Breast epithelium (tissue), 4 donors: ENCODE data around the gene BZW2. TPM values are rescaled to one million over a fixed set of nuclear protein-coding genes. Genes with fewer than 3 reads are reported as not detected.
"Not testable (repeated sequence)": the region's sequence is repeated elsewhere in the genome, so short reads cannot be mapped to it uniquely, and the experiment has no call there.

Source experiments
- DNase-seq, 2 donors: peaks; one replicate each; pipeline ENCODE4 v3.0.0-alpha.2; 2019; ENCODE audit warnings: low spot score in 2 of 2
- H3K27ac ChIP-seq, 2 donors: fragments of 200-600 bp; sonication (generic) in 1 of 2; one replicate each; pipeline ENCODE4 v1.5.1; 2016 to 2019; ENCODE audit warnings: mild to moderate bottlenecking in 1 of 2
- H3K27me3 ChIP-seq, 2 donors: fragments of 200-600 bp; sonication (generic) in 1 of 2; one replicate each; pipeline versions ENCODE4 v1.5.1 to v1.6.0; 2017 to 2019; ENCODE audit warnings: control low read depth in 1 of 2, mild to moderate bottlenecking in 1 of 2
- H3K36me3 ChIP-seq: fragments of 200-600 bp; one replicate; pipeline ENCODE4 v1.5.1; 2019
- H3K4me1 ChIP-seq, 2 donors: fragments of 200-600 bp; sonication (generic); one replicate each; pipeline ENCODE4 v1.5.1; 2016 to 2019; ENCODE audit warnings: control low read depth in 1 of 2
- H3K4me3 ChIP-seq, 3 donors: fragments of 200-600 bp; sonication (generic); 1 replicate in 2 of 3; 2 replicates in 1 of 3; pipeline ENCODE4 v1.5.1; 2016 to 2019; ENCODE audit warnings: mild to moderate bottlenecking in 3 of 3, moderate library complexity in 2 of 3
- H3K9me3 ChIP-seq, 2 donors: fragments of 200-600 bp; sonication (generic) in 1 of 2; one replicate each; pipeline ENCODE4 v1.5.1; 2016 to 2019; ENCODE audit warnings: control low read depth in 1 of 2
- POLR2A ChIP-seq: fragments of 450-650 bp; IDR thresholded peaks from one replicate; pipeline ENCODE4 v1.6.1; 2016; ENCODE audit warnings: antibody characterized with exemption, mild to moderate bottlenecking, moderate library complexity
- POLR2AphosphoS5 ChIP-seq, 3 donors: sonication (generic); formaldehyde crosslinking; IDR thresholded peaks; one replicate each; pipeline ENCODE4 v1.6.1; 2017; ENCODE audit warnings: antibody characterized with exemption in 3 of 3
- intact Hi-C: fragments of 100-400 bp; cut with DNase I; formaldehyde crosslinking; loops from one replicate; pipeline ENCODE4 v1.15.1; 2023; ENCODE audit warnings: low total_unique reads
- total RNA-seq, 3 donors: library from RNA; depleted of rRNA; stranded (reverse); fragments of >200 nt; gene quantifications; one replicate each; pipeline ENCODE4 v1.1.0, GENCODE V29; 2016
- TF ChIP-seq, protein P1 (sequence below), 3 donors: fragments of 450-650 bp; IDR thresholded peaks; one replicate each; pipeline ENCODE4 v1.5.1; 2016 to 2017; ENCODE audit warnings: antibody characterized with exemption in 3 of 3, mild to moderate bottlenecking in 3 of 3, moderate library complexity in 3 of 3

The BZW2 gene
- total RNA-seq, 3 donors from 2014 or later: 55.7 to 68.8 (median 68.2) TPM

DNA sequence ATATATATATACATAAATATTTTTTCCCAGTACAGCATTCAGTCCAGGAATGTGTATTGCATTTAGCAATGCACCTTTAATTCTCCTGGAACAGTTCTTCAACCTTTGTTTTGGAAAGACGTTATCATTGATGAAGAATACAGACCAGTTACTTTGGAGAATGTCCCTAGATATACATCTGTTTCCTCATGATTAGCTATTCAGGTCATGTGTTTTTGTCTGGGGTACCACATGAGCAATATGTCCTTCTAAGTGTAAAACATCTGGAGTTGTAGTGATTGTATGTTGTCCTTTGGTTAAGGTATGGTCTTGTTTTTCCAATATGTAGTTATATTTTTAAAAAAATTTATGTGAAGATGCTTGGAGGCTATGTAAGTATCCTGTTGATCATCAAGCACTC, 10.2 kb downstream of the BZW2 start:
- no peaks in the 10 kb centered on the region for H3K36me3 ChIP-seq
- H3K27me3 ChIP-seq: no peaks in the 10 kb centered on the region
- no peak for TF ChIP-seq POLR2AphosphoS5 (IDR thresholded peaks at IDR 0.05)
- TF ChIP-seq, protein P1, sequence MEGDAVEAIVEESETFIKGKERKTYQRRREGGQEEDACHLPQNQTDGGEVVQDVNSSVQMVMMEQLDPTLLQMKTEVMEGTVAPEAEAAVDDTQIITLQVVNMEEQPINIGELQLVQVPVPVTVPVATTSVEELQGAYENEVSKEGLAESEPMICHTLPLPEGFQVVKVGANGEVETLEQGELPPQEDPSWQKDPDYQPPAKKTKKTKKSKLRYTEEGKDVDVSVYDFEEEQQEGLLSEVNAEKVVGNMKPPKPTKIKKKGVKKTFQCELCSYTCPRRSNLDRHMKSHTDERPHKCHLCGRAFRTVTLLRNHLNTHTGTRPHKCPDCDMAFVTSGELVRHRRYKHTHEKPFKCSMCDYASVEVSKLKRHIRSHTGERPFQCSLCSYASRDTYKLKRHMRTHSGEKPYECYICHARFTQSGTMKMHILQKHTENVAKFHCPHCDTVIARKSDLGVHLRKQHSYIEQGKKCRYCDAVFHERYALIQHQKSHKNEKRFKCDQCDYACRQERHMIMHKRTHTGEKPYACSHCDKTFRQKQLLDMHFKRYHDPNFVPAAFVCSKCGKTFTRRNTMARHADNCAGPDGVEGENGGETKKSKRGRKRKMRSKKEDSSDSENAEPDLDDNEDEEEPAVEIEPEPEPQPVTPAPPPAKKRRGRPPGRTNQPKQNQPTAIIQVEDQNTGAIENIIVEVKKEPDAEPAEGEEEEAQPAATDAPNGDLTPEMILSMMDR (IDR thresholded peaks at IDR 0.05): no peak
- H3K4me1 ChIP-seq: peaks cover 0 to 6% of the 10 kb centered on the region in 2 donors
- intact Hi-C loops: no loop called here
- H3K4me3 ChIP-seq: no peak overlapping the region
- no peak overlapping the region for H3K27ac ChIP-seq
- no peaks in the 10 kb centered on the region for H3K9me3 ChIP-seq
- no peak for DNase-seq

DNA sequence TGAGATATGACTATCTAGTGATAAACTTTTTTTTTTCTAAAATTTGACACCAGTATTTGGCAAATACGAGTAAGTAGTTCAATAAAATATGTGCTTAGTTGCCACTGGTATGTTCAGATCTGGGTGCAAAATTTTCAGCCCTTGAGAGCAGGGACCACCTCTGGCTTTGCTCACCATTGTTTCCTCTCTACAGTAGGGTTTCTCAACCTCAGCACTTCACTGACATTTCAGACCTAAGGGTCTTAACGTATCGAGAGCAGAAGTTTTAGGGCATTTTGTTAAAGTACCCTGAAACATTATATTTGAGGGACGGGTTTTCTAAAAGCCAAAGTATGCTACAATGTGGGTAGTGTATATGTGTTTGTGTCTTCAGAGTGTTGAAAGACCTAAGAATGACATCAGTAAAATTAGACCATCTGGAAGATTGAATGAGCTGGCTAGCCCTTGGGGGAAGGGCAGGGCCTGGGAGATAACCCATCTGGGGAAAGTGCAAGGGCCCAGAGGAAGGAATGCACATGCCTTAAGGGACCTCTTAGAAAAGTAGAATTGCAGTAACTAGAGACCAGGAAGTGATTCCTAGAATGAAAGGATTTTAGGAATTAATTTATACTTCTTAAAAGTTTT, 11.8 kb downstream of the BZW2 start:
- Histone ChIP-seq H3K27ac (no peak overlapping the region), H3K36me3 (no peaks in the 10 kb centered on the region), H3K9me3 (no peaks in the 10 kb centered on the region), H3K27me3 (no peaks in the 10 kb centered on the region), H3K4me1 (peaks cover 0 to 4% of the 10 kb centered on the region in 2 donors), H3K4me3 (no peak overlapping the region)
- no peak for DNase-seq
- intact Hi-C loops: no loop called here
- TF ChIP-seq POLR2A (no peak), POLR2AphosphoS5 (IDR thresholded peaks at IDR 0.05) (no peak)
- TF ChIP-seq, protein P1 (IDR thresholded peaks at IDR 0.05): no peak

DNA sequence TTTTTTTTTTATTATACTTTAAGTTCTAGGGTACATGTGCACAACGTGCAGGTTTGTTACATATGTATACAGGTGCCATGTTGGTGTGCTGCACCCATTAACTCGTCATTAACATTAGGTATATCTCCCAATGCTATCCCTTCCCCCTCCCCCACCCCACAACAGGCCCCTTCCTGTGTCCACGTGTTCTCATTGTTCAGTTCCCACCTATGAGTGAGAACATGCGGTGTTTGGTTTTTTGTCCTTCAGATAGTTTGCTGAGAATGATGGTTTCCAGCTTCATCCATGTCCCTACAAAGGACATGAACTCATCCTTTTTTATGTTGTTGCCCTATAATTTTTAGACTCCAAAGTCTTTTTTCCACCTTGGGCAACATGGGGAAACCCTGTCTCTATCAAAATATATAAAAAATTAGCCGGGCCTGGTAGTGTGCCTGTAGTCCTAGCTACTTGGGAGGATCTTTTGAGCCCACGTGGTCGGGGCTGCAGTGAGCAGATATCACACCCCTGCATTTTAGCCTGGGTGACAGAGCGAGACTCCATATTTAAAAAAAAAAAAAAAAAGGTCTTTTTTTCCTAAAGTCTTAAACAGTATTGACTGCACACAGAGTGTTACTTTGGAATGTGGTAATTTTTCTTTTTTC, 14.0 kb downstream of the BZW2 start:
- H3K4me1 ChIP-seq, H3K27ac ChIP-seq, H3K27me3 ChIP-seq, H3K4me3 ChIP-seq, H3K36me3 ChIP-seq, H3K9me3 ChIP-seq, intact Hi-C loops, DNase-seq: not testable (repeated sequence)

DNA sequence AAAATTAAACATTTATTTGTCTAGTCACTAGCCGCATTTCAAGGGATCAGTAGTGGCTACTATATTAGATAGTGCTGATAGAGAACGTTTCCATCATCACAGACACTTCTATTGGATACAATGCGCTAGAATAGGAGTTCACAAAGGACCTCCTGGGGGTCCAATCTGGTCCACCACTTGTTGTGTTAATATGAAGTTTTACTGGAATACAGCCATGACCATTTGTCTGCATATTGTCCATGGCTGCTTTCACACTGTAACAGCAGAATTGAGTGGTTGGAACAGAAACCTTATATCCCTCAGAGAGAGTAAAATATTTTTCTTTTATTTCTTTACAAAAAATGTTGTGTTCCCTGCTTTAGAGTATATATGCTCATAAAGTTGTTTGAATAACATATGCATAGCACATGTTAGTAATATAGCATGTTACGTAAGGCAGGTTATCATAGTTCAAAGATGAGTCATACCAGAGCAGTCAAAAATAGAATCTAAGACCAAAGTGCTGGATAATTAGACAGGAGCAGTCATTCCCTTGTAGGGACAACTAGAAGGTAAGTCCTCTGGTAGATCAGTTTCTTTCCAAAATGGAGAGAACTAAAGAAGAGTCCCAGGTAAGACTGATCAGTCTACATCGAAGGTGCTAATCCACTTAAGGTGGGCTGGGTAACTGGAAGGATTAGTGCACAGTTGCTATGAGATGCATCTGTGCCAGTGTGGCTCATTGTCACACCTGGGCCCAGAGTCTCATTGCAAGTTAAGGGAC, 14.9 kb downstream of the BZW2 start:
- Histone ChIP-seq H3K4me3 (no peak overlapping the region), H3K4me1 (no peaks in the 10 kb centered on the region), H3K27ac (no peak overlapping the region), H3K36me3 (no peaks in the 10 kb centered on the region), H3K9me3 (no peaks in the 10 kb centered on the region), H3K27me3 (no peaks in the 10 kb centered on the region)
- intact Hi-C loops: no loop called here
- TF ChIP-seq POLR2A (no peak), POLR2AphosphoS5 (IDR thresholded peaks at IDR 0.05) (no peak)
- TF ChIP-seq, protein P1 (IDR thresholded peaks at IDR 0.05): no peak
- no peak for DNase-seq

- Histone ChIP-seq H3K27me3 (no peaks in the 10 kb centered on the region), H3K4me3 (no peak overlapping the region), H3K27ac (no peak overlapping the region), H3K9me3 (no peaks in the 10 kb centered on the region), H3K36me3 (no peaks in the 10 kb centered on the region), H3K4me1 (no peaks in the 10 kb centered on the region)
- no peak for DNase-seq
- intact Hi-C loops: no loop called here
- TF ChIP-seq POLR2AphosphoS5 (IDR thresholded peaks at IDR 0.05) (no peak), POLR2A (no peak)
- TF ChIP-seq, protein P1 (IDR thresholded peaks at IDR 0.05): no peak
Observed at GRCh38 chr7:16661924-16662323, 15.9 kb downstream of the BZW2 start.
